GM06990 (cell line): ENCODE data around the gene PPP1R13L.

Source experiments
- DNase-seq: peaks from one replicate; pipeline ENCODE4 v3.0.0-alpha.2; 2011; ENCODE audit not compliant: insufficient read length; ENCODE audit errors: extremely low read depth
- H3K27me3 ChIP-seq: replicated peaks from 2 replicates; pipeline ENCODE4 v1.6.0; 2011; ENCODE audit warnings: low read length; ENCODE audit not compliant: control insufficient read depth, insufficient read depth
- H3K36me3 ChIP-seq: 2 replicates; pipeline ENCODE4 v1.5.1; 2011; ENCODE audit warnings: low read length; ENCODE audit not compliant: control insufficient read depth, insufficient read depth
- H3K4me3 ChIP-seq: replicated peaks from 2 replicates; pipeline ENCODE4 v1.5.1; 2011; ENCODE audit warnings: low read depth, mild to moderate bottlenecking, control low read depth, low read length
- CTCF ChIP-seq: IDR thresholded peaks from 2 replicates; pipeline ENCODE4 v1.5.1; 2011; ENCODE audit warnings: low read length, control low read depth, mild to moderate bottlenecking, inconsistent platforms; ENCODE audit not compliant: insufficient read depth, poor library complexity, severe bottlenecking

Gene PPP1R13L

GRCh38 chr19:45331411-45331810 is 73.5 kb downstream of the PPP1R13L start:
- H3K27me3 ChIP-seq: no peaks in the 10 kb centered on the region
- no peaks in the 10 kb centered on the region for H3K36me3 ChIP-seq
- DNase-seq: no peak
- H3K4me3 ChIP-seq: no peak overlapping the region
- no peak for TF ChIP-seq CTCF
